GM12801 (cell line): ENCODE data around the gene SELENBP1.

ENCODE experiments used
- CTCF ChIP-seq: IDR thresholded peaks from one replicate; pipeline ENCODE4 v1.5.1; 2011; ENCODE audit warnings: control low read depth; ENCODE audit not compliant: insufficient read length; ENCODE audit errors: extremely low read depth

SELENBP1 gene

GRCh38 chr1:151406176-151406575 is 33.7 kb upstream of the SELENBP1 start:
- TF ChIP-seq CTCF: no peak

GRCh38 chr1:151405187-151405951 is 32.9 kb upstream of the SELENBP1 start:
- no peak for TF ChIP-seq CTCF

GRCh38 chr1:151403612-151404011 is 31.1 kb upstream of the SELENBP1 start:
- no peak for TF ChIP-seq CTCF

- TF ChIP-seq CTCF: no peak
Observed at GRCh38 chr1:151402764-151403163, 30.3 kb upstream of the SELENBP1 start.

- no peak for TF ChIP-seq CTCF
Observed at GRCh38 chr1:151401860-151402259, 29.4 kb upstream of the SELENBP1 start.

GRCh38 chr1:151401125-151401788 is 28.8 kb upstream of the SELENBP1 start:
- no peak for TF ChIP-seq CTCF

- no peak for TF ChIP-seq CTCF
Observed at GRCh38 chr1:151399324-151400171, 27.0 kb upstream of the SELENBP1 start, which contains the start of gene PSMB4. Gene PSMB4 (plus strand): TSS chr1:151399573. CDS start chr1:151399588, 15 bp downstream.
